ENCODE data around the gene ITGB1BP1. TPM values are rescaled to one million over a fixed set of nuclear protein-coding genes. Genes with fewer than 3 reads are reported as not detected.
A peak's percentile ranks its signal among the peaks of the same experiment; 100 is the strongest.

The ITGB1BP1 gene
- total RNA-seq, 1 experiment from 2014 or later: 93.1 TPM

- CTCF ChIA-PET: no interaction called here
- H3K9me3 Mint-ChIP-seq (ENCODE audit: low read depth, unreplicated experiment): no peaks in the 10 kb centered on the region
- peak overlapping the region; percentile 21 for H3K27ac Mint-ChIP-seq (ENCODE audit: unreplicated experiment)
- no peaks in the 10 kb centered on the region for H3K4me1 Mint-ChIP-seq (ENCODE audit: low read depth, unreplicated experiment)
- no peaks in the 10 kb centered on the region for H3K27me3 Mint-ChIP-seq (ENCODE audit: unreplicated experiment)
- H3K4me3 Mint-ChIP-seq (ENCODE audit: low read depth, unreplicated experiment): no peak overlapping the region
- no TSS peak for BruUV-seq (replicated peaks)
- peaks cover 87% of the 10 kb centered on the region for H3K36me3 Mint-ChIP-seq (ENCODE audit: insufficient read depth, unreplicated experiment)
- TF ChIP-seq CTCF (IDR thresholded peaks at IDR 0.05; ENCODE audit: unreplicated experiment): no peak
- intact Hi-C loops (cut with micrococcal nuclease; ENCODE audit: unreplicated experiment): no loop called here
- no peak for DNase-seq
Measured at GRCh38 chr2:9365498-9366019, 57.8 kb downstream of the ITGB1BP1 start.

DNA sequence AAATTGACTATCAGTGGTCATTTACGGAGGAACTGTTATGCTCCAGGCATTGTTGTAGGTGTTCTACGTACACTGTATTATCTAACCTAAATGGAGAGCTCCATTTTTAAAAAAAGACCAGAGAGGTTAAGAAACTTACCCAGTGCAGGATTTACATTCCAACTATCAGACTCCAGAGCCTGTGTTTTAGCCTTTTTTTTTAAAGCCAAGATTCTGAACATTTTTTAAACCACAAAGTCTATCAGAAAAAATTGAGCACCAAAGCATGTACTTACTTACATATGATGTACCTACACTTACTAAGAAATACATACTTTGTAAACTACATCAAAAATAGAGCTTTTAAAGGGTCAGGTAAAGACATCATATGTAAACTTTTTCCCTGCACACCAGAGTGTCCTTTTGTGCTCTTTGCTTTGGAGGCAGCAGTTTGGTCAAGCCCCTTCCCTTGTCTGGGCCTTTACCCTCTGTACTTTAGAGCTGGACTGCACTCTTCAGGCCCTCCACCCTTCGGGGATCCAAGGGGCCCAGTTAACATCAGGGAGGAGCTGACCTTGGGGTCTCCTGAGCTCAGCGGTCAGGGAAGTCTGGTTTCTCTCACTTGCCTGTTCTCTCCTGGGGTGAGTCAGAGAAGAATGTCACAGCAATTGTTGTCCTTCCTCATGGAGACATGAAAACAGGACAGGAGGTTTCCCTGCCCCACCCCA lies 58.4 kb downstream of the ITGB1BP1 start:
- CTCF ChIA-PET: interaction anchor here (0.6 kb wide), 1 partner anchor 31 kb away, joined by 6 read pairs; no protein-coding TSS in a partner anchor
- Mint-ChIP-seq H3K4me3 (ENCODE audit: low read depth, unreplicated experiment) (no peak overlapping the region), H3K9me3 (ENCODE audit: low read depth, unreplicated experiment) (no peaks in the 10 kb centered on the region), H3K27ac (ENCODE audit: unreplicated experiment) (peak overlapping the region; percentile 21), H3K36me3 (ENCODE audit: insufficient read depth, unreplicated experiment) (peaks cover 81% of the 10 kb centered on the region), H3K27me3 (ENCODE audit: unreplicated experiment) (no peaks in the 10 kb centered on the region), H3K4me1 (ENCODE audit: low read depth, unreplicated experiment) (no peaks in the 10 kb centered on the region)
- intact Hi-C loops (cut with micrococcal nuclease; ENCODE audit: unreplicated experiment): no loop called here
- no TSS peak for BruUV-seq (replicated peaks)
- DNase-seq: no peak
- no peak for TF ChIP-seq CTCF (IDR thresholded peaks at IDR 0.05; ENCODE audit: unreplicated experiment)

DNA sequence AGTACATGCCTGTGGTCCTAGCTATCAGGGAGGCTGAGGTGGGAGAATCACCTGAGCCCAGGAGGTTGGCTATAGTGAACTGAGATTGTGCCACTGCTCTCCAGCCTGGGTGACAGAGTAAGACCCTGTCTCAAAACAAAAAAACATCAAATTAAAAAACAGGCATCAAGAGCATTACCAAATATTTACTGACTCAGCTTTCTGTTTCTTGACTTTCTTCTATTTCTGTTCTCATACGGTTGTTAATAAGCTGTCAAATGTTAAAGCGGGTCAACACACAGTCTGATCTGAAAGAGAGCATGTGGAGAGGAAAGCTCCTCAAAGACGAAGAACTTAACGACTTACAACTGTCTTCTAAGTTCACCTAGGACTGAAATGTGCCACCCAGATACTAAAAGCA lies 59.0 kb downstream of the ITGB1BP1 start:
- H3K4me3 Mint-ChIP-seq (ENCODE audit: low read depth, unreplicated experiment): no peak overlapping the region
- no TSS peak for BruUV-seq (replicated peaks)
- intact Hi-C loops (cut with micrococcal nuclease; ENCODE audit: unreplicated experiment): no loop called here
- H3K27ac Mint-ChIP-seq (ENCODE audit: unreplicated experiment): no peak overlapping the region
- TF ChIP-seq CTCF (IDR thresholded peaks at IDR 0.05; ENCODE audit: unreplicated experiment): no peak
- no peaks in the 10 kb centered on the region for H3K9me3 Mint-ChIP-seq (ENCODE audit: low read depth, unreplicated experiment)
- peaks cover 75% of the 10 kb centered on the region for H3K36me3 Mint-ChIP-seq (ENCODE audit: insufficient read depth, unreplicated experiment)
- CTCF ChIA-PET: no interaction called here
- no peaks in the 10 kb centered on the region for H3K4me1 Mint-ChIP-seq (ENCODE audit: low read depth, unreplicated experiment)
- no peaks in the 10 kb centered on the region for H3K27me3 Mint-ChIP-seq (ENCODE audit: unreplicated experiment)
- no peak for DNase-seq

GRCh38 chr2:9360701-9361100 lies 62.6 kb downstream of the ITGB1BP1 start:
- no TSS peak for BruUV-seq (replicated peaks)
- DNase-seq: no peak
- Mint-ChIP-seq H3K27ac (ENCODE audit: unreplicated experiment) (no peak overlapping the region), H3K36me3 (ENCODE audit: insufficient read depth, unreplicated experiment) (peaks cover 71% of the 10 kb centered on the region), H3K27me3 (ENCODE audit: unreplicated experiment) (no peaks in the 10 kb centered on the region), H3K4me1 (ENCODE audit: low read depth, unreplicated experiment) (no peaks in the 10 kb centered on the region), H3K9me3 (ENCODE audit: low read depth, unreplicated experiment) (no peaks in the 10 kb centered on the region), H3K4me3 (ENCODE audit: low read depth, unreplicated experiment) (no peak overlapping the region)
- no peak for TF ChIP-seq CTCF (IDR thresholded peaks at IDR 0.05; ENCODE audit: unreplicated experiment)
- CTCF ChIA-PET: no interaction called here
- intact Hi-C loops (cut with micrococcal nuclease; ENCODE audit: unreplicated experiment): no loop called here
